Measurements from ENCODE around the gene KRTAP12-1.

- no peak for TF ChIP-seq CTCF (conservative IDR thresholded peaks at IDR 0.05)
- no peak for TF ChIP-seq EZH2 (IDR thresholded peaks at IDR 0.05; ENCODE audit: low read depth)
These were observed 20.4 kb upstream of the KRTAP12-1 start for GRCh38 chr21:44702111-44702972.
